GM18909 (cell line): ENCODE results near the gene GGTA1.

Experiments
- ATAC-seq: cut with Tn5 transposase; IDR thresholded peaks from one replicate; pipeline ENCODE4 v1.9.1; 2021; ENCODE audit warnings: mild to moderate bottlenecking; ENCODE audit not compliant: unreplicated experiment, poor library complexity

Gene GGTA1

GRCh38 chr9:121424024-121424432, 75.6 kb downstream of the GGTA1 start:
- ATAC-seq = no peak

GRCh38 chr9:121411993-121412392, 87.7 kb downstream of the GGTA1 start:
- ATAC-seq = no peak

- ATAC-seq = no peak
Measured at GRCh38 chr9:121405899-121406298, 93.7 kb downstream of the GGTA1 start.
